CD4-positive, alpha-beta T cell treated with Interleukin-4 for 1 hour (primary cell): ENCODE data around the gene ARMC6.
"Not testable (repeated sequence)": the region's sequence is repeated elsewhere in the genome, so short reads cannot be mapped to it uniquely, and the experiment has no call there.

Experiments used
- DNase-seq, 2 donors: peaks; one replicate each; pipeline ENCODE4 v3.0.0-alpha.2; 2020 to 2022

The ARMC6 gene

DNA sequence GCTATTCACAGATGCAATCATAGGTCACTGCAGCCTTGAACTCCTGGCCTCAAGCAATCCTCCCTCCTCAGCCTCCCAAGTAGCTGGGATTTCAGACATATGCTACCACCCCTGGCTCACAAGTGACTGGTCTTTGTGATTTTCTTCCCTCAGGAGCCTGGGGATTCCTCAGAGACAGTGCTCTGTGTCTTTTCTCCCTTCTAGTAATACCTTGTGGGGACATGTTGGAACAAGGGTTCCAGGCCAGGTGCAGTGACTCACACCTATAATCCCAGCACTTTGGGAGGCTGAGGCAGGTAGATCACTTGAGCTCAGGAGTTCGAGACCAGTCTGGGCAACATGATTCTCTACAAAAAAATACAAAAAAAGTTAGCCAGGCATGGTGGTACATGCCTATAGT lies 10.0 kb upstream of the ARMC6 start:
- DNase-seq = not testable (repeated sequence)

DNA sequence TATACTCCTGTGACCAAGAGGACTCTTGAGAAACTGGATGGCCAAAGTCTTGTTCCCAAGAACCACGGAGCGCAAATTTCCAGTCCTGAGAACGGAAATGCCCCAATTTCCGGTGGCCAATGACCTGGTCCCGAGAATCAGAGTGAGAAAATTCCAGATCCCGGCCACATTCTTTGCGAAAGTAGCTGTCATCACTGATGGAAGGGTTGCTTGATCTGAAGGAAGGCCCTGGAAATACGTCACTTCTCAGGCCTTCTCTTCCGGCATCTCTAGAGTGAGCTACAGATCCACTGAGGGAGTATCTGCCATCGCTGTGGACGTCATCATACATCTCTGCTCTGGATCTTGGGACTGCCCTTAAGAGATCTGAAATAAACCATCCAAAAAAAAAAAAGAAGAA lies 7.5 kb upstream of the ARMC6 start:
- DNase-seq = no peak

DNA sequence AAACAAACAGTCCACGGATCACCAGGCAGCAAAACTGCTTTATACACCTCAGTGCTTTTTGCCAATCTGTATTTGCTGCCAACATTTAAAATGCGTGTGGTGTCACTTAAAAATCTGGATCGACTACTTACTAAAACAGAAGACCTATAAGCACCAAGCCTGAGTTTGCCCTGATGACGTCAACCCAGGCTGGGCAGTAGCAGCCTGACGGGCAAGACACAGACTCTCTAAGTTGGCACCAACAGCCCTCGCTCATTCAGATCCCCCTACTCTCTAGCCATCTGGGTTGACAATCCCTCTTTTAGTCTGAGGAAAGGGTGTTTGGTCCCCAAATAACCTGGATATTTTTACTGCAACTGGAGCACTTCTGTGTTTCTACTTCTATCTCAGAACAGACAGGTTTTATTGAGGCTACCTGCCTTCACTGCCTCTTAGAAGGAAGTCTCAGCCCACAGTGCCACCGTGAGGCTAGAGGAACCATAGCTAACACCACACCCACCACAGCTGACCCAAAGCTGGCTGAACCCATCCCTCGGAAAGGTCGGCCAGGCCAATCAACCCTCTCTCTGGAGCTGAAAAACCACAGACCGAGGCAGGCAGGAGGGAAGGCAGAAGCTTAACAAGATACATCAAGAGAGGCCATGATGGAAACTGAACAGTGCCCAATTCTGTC lies 7.0 kb upstream of the ARMC6 start:
- DNase-seq = no peak

DNA sequence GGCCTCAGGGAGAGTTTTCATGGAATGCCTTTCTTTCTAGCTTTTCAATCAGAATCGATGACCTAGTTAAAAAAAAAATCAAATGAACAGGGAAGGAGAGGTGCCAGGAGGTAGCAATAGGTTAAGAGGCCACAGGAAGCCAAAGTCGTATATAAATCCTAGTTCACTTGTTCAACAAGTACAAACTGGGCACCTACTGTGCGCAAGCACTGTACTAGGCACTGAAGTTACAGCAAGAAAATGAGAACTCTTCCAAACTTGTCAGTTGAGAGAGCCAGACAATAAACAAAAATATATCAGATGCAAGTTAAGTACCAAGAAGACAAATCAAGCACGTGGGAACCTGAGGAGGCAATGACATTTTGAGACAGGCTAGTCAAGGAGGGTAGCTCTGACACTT lies 6.2 kb upstream of the ARMC6 start:
- no peak for DNase-seq

DNA sequence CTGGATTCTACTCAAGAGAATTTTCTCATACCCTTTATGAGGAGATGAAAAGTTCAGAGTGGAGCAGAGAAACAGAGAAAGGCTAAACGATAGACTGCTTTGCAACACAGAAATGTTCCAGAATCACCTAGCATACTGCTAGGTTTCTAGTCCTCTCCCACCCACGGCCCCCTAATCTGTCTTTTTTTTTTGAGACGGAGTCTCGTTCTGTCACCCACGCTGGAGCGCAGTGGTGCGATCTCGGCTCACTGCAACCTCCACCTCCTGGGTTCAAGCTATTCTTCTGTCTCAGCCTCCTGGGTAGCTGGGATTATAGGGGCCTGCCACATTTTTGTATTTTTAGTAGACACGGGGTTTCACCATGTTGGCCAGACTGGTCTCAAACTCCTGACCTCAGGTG lies 4.9 kb upstream of the ARMC6 start:
- no peak for DNase-seq

DNA sequence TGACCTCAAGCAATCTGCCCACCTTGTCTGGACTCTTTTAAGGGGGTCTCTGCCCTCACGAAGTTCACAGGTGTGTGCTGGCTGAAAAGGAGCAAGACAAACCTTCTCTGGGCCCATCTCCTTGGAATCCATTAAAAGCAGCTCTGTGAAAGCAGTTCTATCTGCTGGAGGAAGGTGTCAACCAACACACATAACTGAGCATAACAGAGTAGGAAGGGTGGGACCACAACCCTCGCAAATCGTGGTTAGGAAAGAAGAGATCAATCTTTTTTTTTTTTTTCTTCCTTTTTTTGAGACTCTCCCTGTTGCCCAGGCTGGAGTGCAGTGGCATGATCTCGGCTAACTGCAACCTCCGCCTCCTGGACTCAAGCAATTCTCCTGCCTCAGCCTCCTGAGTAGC lies 1.5 kb upstream of the ARMC6 start:
- DNase-seq = no peak

DNA sequence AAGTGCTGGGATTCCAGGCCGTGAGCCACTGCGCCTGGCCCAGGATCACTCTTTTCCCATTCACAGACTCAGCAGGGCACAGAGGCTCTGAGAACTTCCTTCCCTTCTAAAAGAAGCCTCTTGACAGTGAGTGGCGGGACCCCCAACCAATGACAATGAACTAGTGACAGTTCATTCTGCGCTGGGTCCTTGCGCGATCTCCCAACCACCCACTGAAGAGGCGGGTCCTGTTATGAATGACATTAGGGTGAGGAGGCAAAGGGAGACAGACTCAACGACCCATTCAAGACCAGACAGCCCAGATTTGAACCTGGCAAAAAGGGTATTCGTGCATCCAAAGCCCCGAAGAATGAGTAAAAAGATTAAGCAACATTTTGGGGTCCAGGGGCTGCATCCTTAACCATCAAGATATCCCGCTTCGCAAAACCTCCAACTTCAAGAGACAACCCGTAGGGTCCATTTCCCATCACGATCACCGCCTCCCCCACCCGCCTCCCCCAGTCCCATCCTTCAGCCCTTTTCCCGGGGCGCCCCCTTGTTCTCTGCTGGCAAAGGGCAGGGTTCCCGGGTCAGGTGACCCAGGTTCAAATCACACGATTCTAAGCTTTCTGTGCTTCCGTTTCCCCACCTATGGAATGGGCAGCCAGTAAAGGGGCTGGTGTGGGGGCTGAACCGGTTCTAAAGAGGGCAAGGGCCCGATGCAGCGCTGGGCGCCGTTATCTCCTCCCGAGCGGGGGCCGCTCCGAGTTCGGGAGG lies 805 bp upstream of the ARMC6 start:
- DNase-seq = peak; percentile 73 to 85

DNA sequence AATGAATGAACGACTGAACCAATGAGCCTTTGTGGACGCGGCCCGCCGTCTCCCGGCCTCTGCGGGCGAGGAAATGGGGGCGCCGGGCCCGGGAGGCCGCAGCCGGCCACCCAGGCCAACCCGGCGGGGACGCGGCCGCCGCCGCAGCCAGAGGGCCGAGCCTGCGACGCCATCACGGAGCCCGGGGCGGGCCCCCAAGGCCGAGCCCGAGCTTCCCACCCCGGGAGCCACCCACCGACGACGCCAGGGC lies 302 bp upstream of the ARMC6 start:
- DNase-seq = no peak

DNA sequence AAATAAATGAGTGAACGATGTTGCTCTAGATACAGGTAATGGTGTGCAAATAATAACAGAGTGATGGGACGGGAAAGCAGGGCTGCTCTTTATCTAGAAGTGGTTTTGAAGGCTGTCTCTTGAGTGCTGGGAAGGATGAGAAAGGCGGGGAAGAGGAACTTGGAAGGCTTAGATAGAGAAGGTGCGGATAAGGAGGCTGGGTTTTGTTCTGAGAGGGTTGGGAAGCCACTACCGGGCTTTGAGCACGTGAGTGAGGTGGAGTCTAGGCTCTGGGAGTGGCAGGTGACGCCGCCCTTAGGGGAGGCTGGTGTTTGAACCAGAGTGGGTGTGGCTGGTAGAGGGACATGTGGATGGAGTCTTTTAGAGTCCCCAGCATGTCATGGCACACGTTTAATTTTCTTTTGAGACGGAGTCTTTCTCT lies 811 bp downstream of the ARMC6 start:
- peak; percentile 72 to 78 for DNase-seq

DNA sequence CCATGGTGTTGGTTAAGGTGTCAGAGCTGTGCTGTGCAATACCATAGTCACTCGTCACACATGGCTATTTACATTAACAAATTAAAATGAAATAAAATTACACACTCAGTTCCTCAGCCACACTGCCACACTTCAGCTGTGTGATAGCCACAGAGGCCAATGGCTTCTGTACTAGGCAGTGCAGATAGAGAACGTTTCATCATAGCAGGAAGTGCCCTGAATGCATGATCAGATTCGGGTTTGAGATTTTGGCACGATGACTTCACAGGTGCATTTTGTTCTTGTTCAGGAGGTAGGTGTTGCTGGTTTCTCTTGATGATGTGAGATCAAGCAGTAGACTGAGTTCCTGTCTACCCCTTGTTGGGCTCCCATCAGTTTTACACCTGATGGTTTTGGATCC lies 6.5 kb downstream of the ARMC6 start:
- DNase-seq = peak; percentile 51 to 60

DNA sequence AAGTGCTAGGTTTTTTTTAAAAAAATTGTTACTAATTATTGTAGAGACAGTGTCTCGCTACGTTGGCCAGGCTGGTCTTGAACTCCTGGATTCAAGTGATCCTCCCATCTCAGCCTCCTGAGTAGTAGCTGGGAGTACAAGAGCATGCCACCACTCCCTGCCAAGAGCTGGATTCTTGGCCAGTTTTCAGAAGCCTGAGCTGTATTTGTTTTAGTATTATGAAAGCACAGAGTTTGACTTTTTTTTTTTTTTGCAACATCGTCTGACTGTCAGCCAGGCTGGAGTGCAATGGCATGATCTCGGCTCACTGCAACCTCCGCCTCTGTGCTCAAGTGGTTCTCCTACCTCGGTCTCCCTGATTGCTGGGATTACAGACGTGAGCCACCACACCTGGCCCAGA lies 7.0 kb downstream of the ARMC6 start:
- DNase-seq = no peak

DNA sequence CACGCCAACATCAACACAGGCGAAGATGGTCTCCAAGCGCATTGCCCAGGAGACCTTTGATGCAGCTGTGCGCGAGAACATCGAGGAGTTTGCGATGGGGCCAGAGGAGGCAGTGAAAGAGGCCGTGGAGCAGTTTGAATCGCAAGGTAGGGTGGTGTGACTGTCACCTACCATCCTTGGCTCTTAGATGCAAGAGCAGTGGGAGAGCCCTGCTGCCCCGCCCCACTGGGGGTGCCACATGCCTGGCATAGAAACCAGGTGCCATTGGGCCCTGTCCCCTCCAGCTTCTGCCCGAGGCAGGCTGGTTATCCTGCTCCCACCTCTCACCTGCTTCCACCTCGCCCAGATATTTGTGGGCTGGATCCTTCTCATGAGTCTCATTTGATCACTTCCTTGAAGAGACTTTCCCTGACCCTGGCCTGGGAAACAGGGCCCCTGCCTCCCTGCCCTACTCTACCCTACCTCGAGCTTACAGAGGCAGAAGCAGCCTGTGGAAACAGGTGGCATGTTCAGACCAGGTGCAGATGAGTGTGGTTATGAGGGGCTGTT lies 9.4 kb downstream of the ARMC6 start:
- DNase-seq = no peak

DNA sequence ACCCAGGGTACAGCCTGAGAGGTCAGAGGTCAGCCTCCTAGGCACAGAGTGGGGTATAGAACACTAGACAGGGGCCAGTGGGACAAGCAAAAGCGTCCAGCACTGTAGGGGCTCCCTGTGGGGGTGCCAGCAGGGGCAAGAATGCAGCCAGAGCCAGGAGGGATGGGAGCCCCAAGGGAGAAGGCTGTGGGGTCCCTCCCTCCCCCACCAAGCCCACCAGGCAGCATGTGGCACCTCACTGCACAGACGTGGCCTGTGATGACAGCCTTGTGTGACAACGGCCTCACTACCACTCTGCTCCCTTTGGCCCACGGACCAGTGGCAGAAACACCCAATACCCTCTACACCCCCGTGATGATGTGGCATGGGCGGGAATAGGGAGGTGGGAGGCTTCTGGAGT lies 10.1 kb downstream of the ARMC6 start:
- no peak for DNase-seq

DNA sequence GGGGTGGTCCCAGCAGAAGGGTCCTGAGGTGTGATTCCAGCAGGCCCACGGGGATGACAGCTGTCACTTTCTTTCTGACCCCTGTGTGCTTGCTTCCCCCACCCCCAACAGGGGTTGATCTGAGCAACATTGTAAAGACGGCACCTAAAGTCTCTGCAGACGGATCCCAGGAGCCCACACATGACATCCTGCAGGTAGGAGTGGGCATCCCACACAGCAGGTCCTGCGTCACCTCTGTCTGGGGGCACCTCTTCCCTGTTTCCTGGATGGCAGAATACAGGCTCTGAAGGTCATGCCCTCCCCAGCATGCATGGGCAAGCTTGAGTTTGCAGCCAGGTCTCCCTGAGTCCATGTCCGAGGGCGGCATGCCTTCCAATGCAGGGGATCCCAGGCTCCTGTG lies 10.5 kb downstream of the ARMC6 start:
- DNase-seq = no peak

DNA sequence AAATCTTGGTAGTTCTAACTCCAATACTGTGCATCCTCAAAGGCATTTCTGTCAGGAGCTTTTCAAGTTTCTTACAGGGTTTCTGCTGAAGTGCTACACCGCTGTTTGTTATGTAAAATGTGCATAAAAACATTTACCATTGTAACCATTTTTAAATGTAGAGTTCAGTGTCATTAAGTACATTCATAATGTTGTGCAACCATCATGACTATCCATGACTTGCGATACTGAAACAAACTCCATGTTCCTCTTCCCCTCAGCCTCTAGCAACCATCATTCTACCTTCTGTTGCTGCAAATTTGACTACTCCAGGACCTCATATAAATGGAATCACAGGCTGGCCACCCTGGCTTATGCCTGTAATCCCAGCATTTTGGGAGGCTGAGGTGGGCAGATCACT lies 16.0 kb downstream of the ARMC6 start:
- no peak for DNase-seq

DNA sequence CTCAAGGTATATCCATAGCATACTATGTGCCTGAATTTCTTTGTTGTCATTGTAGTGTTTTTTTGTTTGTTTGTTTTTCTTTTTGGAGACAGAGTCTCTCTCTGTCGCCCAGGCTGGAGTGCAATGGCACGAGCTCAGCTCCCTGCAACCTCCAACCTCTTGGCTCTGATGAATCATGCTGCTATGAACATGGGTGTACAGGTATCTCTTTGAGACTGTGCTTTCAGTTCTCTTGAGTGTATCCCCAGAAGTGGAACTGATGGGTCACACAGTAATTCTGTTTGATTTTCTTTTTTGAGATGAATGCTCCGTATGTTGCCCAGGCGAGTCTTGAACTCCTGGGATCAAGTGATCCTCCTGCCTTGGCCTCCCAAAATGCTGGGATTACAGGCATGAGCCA lies 16.7 kb downstream of the ARMC6 start:
- no peak for DNase-seq

DNA sequence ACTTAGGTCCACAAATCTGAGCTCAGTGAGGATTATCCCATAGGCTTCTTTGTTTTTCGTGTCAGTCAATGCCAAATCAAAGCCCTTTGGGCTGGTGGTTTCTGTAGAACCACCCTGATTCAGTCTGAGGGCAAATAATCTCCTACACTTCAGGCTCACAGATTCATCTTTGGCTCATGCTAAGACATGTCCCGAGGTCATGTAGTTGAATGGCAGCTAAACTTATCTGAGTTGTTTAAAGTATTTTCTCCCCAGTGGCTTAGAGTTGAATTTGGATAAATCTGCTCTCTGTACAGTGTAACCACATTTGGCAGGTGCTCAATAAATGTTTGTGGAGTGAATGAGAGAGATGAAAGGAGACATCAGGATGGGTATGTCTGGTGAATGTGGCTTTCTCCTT lies 17.3 kb downstream of the ARMC6 start:
- DNase-seq = no peak

DNA sequence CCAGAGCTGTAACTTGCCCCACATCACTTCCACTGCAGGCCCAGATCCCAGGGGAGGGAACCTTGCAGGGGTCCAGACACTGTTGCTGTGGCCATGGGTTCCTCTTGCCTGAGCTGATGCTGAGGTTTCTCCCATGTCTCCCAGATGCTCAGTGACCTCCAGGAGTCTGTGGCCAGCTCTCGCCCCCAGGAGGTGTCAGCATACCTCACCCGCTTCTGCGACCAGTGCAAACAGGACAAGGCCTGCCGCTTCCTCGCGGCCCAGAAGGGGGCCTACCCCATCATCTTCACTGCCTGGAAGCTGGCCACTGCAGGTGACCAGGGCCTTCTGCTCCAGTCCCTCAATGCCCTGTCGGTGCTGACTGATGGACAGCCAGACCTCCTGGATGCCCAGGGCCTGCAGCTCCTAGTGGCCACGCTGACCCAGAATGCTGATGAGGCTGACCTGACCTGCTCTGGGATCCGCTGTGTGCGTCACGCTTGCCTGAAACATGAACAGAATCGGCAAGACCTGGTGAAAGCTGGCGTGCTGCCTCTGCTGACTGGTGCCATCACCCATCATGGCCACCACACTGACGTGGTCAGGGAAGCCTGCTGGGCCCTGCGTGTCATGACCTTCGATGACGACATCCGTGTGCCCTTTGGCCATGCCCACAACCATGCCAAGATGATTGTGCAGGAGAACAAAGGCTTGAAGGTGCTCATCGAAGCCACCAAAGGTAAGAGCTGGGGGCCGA lies 18.2 kb downstream of the ARMC6 start:
- no peak for DNase-seq

DNA sequence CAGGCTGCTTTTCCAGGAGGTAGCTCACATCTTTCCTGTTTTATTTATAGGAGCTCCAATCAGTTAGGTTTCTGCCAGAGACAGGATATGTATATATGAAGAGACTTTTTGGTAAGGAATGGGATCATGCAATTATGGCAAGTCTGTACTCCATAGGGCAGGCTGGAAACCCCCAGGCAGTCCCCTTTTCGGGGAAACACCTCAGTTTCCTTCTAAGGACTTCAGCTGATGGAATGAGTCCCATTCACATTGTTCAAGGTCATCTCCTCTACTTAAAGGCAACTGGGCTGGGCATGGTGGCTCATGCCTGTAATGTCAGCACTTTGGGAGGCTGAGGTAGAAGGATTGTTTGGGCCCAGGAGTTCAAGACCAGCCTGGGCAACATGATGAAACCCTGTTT lies 19.5 kb downstream of the ARMC6 start:
- no peak for DNase-seq

DNA sequence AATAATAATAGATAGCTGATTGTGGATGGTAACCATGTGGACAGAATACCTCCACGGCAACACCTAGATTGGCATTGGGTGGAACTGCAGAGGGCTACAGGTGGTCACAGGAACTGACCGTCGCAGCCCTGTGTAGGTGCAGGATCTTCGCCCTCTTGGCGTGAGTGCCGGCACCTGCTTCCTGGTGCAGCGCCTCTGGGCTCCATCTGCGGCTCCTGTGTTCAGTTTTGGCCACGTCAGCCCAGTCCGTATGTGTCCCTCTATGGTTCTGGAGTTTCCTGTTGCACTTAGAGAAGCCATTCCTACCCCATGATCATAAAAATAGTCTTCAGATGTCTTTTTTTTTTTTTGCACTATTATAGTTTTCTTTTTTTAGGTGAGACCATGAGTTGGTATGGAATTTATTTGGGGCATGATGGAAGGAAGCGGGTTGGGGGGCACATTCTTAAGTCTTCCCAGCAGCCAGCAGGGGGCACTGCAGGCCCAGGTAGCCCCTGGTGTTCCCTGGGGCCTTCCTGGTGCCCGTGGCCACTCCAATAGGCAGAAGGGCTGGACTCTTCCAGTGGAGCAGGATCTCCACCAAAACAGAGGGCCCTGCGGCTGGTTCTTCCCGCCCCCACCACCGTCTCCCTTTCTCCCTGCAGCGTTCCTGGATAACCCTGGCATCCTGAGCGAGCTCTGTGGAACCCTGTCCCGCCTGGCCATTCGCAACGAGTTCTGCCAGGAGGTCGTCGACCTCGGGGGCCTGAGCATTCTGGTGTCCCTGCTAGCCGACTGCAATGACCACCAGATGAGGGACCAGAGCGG lies 20.3 kb downstream of the ARMC6 start:
- DNase-seq = peak; percentile 61

DNA sequence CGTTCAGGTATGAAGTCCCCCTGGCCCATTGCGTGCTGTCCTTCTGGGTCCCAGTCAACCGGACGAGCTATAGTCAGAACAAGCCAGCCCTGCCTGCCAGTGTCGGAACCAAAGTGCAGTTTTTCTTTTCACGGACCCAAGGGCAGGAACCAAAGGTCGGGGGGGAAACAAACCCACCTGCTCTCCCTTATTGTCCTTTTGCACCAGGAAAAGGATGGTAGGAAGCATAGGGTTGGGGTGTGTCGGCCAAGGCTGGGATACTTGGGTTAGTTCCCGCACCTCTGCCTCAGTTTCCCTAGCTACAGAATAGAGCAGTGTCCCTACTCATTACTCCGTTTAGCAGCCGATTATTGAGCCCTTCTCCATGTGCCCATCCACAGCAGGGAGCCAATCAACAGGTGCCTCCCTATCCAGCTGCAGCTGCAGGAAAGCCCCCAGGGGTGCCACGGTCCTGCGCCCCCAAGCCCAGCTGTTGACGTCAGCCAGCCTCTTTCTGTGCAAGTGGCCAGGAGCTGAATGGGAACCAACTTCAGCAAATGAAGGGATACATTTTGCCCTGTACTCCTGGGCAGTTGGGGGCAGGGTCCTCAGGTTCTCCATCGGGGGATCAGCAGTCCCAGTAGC lies 21.0 kb downstream of the ARMC6 start:
- DNase-seq = no peak

DNA sequence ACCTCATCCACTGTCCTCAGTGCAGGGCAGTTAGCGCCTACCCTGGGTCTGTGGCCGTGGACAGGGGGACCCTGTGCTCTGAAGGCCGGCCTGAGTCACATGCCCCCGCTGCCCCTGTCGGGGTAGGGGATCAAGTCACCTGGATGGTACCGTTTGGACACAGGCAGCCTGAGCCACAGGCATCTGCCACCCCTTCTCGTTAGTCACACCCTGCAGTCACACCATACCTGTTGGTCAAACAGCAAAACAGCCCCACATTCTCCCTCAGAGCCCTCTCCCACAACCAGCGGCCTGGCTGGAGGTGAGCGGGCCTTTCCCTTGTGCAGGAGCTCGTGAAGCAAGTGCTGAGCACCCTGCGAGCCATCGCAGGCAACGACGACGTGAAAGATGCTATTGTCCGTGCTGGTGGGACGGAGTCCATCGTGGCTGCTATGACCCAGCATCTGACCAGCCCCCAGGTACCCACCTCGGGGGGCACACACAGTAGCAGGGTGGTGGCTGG lies 21.6 kb downstream of the ARMC6 start:
- DNase-seq = no peak

DNA sequence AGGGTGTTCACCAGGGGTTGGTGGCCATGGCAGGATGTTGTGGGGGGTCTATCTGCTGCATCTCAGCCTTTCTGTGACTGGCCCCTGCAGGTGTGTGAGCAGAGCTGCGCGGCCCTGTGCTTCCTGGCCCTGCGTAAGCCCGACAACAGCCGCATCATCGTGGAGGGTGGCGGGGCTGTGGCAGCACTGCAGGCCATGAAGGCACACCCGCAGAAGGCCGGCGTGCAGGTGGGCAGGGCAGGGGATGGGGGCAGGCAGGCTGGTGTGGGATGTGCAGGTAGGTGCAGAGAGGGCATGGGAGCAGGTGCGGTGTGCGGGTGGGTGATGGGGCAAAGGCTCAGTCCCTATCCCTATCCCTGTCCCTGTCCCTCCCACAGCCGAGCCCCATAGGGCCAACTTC lies 22.3 kb downstream of the ARMC6 start:
- no peak for DNase-seq
